Mesenchymal stem cell (in vitro differentiated cells and primary cell): ENCODE results near the gene POU6F1.

Experiments
- DNase-seq: peaks from one replicate; pipeline ENCODE4 v3.0.0-alpha.2; 2013
- H2AFZ ChIP-seq: one replicate; pipeline ENCODE4 v1.6.1; 2013; ENCODE audit warnings: low read depth, mild to moderate bottlenecking, control low read depth, inconsistent platforms, low read length, moderate library complexity
- H2AK5ac ChIP-seq: 2 replicates; pipeline ENCODE4 v1.6.1; 2013; ENCODE audit warnings: low read length, moderate library complexity, mild to moderate bottlenecking, inconsistent platforms; ENCODE audit not compliant: severe bottlenecking
- H2BK120ac ChIP-seq: one replicate; pipeline ENCODE4 v1.6.1; 2013; ENCODE audit warnings: low read depth, mild to moderate bottlenecking, inconsistent platforms, low read length, moderate library complexity
- H2BK12ac ChIP-seq, 2 experiments: one replicate each; pipeline ENCODE4 v1.6.1; 2013; ENCODE audit warnings: inconsistent platforms in 2 of 2, low read length in 2 of 2, mild to moderate bottlenecking in 2 of 2, moderate library complexity in 2 of 2, control low read depth in 1 of 2
- H2BK15ac ChIP-seq: one replicate; pipeline ENCODE4 v1.6.1; 2013; ENCODE audit warnings: mild to moderate bottlenecking, low read depth, inconsistent platforms; ENCODE audit not compliant: poor library complexity, severe bottlenecking
- H2BK5ac ChIP-seq: 2 replicates; pipeline ENCODE4 v1.6.1; 2013; ENCODE audit warnings: low read depth, mild to moderate bottlenecking, low read length, control low read depth, inconsistent platforms; ENCODE audit not compliant: poor library complexity, severe bottlenecking
- H3K14ac ChIP-seq, 2 experiments: one replicate each; pipeline ENCODE4 v1.6.1; 2013; ENCODE audit warnings: inconsistent platforms in 2 of 2, low read length in 2 of 2, control low read depth in 1 of 2, mild to moderate bottlenecking in 1 of 2, moderate library complexity in 1 of 2
- H3K18ac ChIP-seq, 2 experiments: one replicate each; pipeline ENCODE4 v1.6.1; 2013; ENCODE audit warnings: inconsistent platforms in 2 of 2, low read length in 2 of 2, control low read depth in 1 of 2, low read depth in 1 of 2, mild to moderate bottlenecking in 1 of 2
- H3K23ac ChIP-seq, 2 experiments: one replicate each; pipeline ENCODE4 v1.6.1; 2013; ENCODE audit warnings: inconsistent platforms in 2 of 2, low read length in 2 of 2, mild to moderate bottlenecking in 2 of 2, moderate library complexity in 2 of 2, control low read depth in 1 of 2
- H3K27ac ChIP-seq: 2 replicates; pipeline ENCODE4 v1.5.1; 2013; ENCODE audit warnings: mild to moderate bottlenecking, moderate library complexity, low read length, control low read depth, inconsistent platforms; ENCODE audit not compliant: poor library complexity, severe bottlenecking
- H3K27me3 ChIP-seq, 2 experiments: 2 replicates each; pipeline versions ENCODE4 v1.6.1 to v1.7.0; 2013; ENCODE audit warnings: low read length in 2 of 2, mild to moderate bottlenecking in 2 of 2, moderate library complexity in 2 of 2, control low read depth in 1 of 2, inconsistent platforms in 1 of 2; ENCODE audit not compliant: control insufficient read depth in 1 of 2, insufficient read depth in 1 of 2
- H3K36me3 ChIP-seq, 2 experiments: 2 replicates each; pipeline versions ENCODE4 v1.6.1 to v1.7.0; 2013; ENCODE audit warnings: low read length in 2 of 2, control low read depth in 1 of 2, inconsistent platforms in 1 of 2, low read depth in 1 of 2, mild to moderate bottlenecking in 1 of 2; ENCODE audit not compliant: insufficient read depth in 2 of 2, control insufficient read depth in 1 of 2
- H3K4ac ChIP-seq, 2 experiments: one replicate each; pipeline ENCODE4 v1.6.1; 2013; ENCODE audit warnings: inconsistent platforms in 2 of 2, low read length in 2 of 2, mild to moderate bottlenecking in 2 of 2, moderate library complexity in 2 of 2, control low read depth in 1 of 2, low read depth in 1 of 2
- H3K4me1 ChIP-seq: 2 replicates; pipeline ENCODE4 v1.6.1; 2013; ENCODE audit warnings: low read depth, low read length, control low read depth; ENCODE audit not compliant: control insufficient read depth, insufficient read depth
- H3K4me2 ChIP-seq: 2 replicates; pipeline ENCODE4 v1.6.1; 2013; ENCODE audit warnings: low read length, mild to moderate bottlenecking, inconsistent platforms; ENCODE audit not compliant: poor library complexity, severe bottlenecking
- H3K4me3 ChIP-seq, 2 experiments: 2 replicates each; pipeline versions ENCODE4 v1.5.1 to v1.7.0; 2013; ENCODE audit warnings: low read length in 2 of 2, mild to moderate bottlenecking in 2 of 2, control low read depth in 1 of 2, low read depth in 1 of 2; ENCODE audit not compliant: insufficient read depth in 1 of 2
- H3K79me1 ChIP-seq: replicated peaks from 2 replicates; pipeline ENCODE4 v1.6.1; 2013; ENCODE audit warnings: mild to moderate bottlenecking, control low read depth, low read length, inconsistent platforms; ENCODE audit not compliant: poor library complexity, severe bottlenecking
- H3K9ac ChIP-seq: 2 replicates; pipeline ENCODE4 v1.7.0; 2013; ENCODE audit warnings: mild to moderate bottlenecking, low read length, moderate library complexity
- H3K9me3 ChIP-seq: 2 replicates; pipeline ENCODE4 v1.7.0; 2013; ENCODE audit warnings: mild to moderate bottlenecking, low read length; ENCODE audit not compliant: control insufficient read depth
- H4K8ac ChIP-seq: one replicate; pipeline ENCODE4 v1.6.1; 2013; ENCODE audit warnings: inconsistent platforms, mild to moderate bottlenecking, low read length, moderate library complexity
- H4K91ac ChIP-seq: one replicate; pipeline ENCODE4 v1.6.1; 2013; ENCODE audit warnings: mild to moderate bottlenecking, low read length, inconsistent platforms
- WGBS: methylation state at CpG from one replicate; pipeline ENCODE4 v1.1.7; 2013; ENCODE audit warnings: mixed read lengths; 5-methylcytosine and 5-hydroxymethylcytosine counted together

POU6F1 gene

GRCh38 chr12:51218607-51219161, 822 bp upstream of the POU6F1 start:
- peak overlapping the region; percentile 86 for H3K4me2 ChIP-seq
- H3K14ac ChIP-seq = no peak overlapping the region
- peak overlapping the region; percentile 60 for H2AFZ ChIP-seq
- no peak overlapping the region for H4K91ac ChIP-seq
- H2BK15ac ChIP-seq = no peak overlapping the region
- H4K8ac ChIP-seq = peak overlapping the region; percentile 47
- H3K4me3 ChIP-seq = peak overlapping the region in 1 of 2 experiments; percentile 92
- no peak overlapping the region for H3K23ac ChIP-seq
- H3K9ac ChIP-seq = peak overlapping the region; percentile 95
- no peaks in the 10 kb centered on the region for H3K79me1 ChIP-seq
- no peaks in the 10 kb centered on the region for H3K27me3 ChIP-seq
- peak overlapping the region; percentile 87 to 94 for H3K18ac ChIP-seq
- H3K4ac ChIP-seq = peak overlapping the region; percentile 73 to 92
- H3K36me3 ChIP-seq = no peaks in the 10 kb centered on the region
- no peak overlapping the region for H2BK120ac ChIP-seq
- H2BK5ac ChIP-seq = no peak overlapping the region
- DNase-seq = no peak
- peaks cover 7% of the 10 kb centered on the region for H3K4me1 ChIP-seq
- H3K27ac ChIP-seq = no peak overlapping the region
- H2BK12ac ChIP-seq = peak overlapping the region in 1 of 2 experiments; percentile 21
- WGBS = 65% methylated on average over 8 of the region's 10 CpGs
- H2AK5ac ChIP-seq = peak overlapping the region; percentile 64
- H3K9me3 ChIP-seq = no peaks in the 10 kb centered on the region

GRCh38 chr12:51217133-51217967, 512 bp downstream of the POU6F1 start:
- H2BK120ac ChIP-seq = peak overlapping the region; percentile 98
- peak; percentile 44 for DNase-seq
- peak overlapping the region; percentile 75 for H4K8ac ChIP-seq
- H2AK5ac ChIP-seq = no peak overlapping the region
- no peaks in the 10 kb centered on the region for H3K27me3 ChIP-seq
- peak overlapping the region; percentile 56 to 92 for H3K14ac ChIP-seq
- peaks cover 7% of the 10 kb centered on the region for H3K4me1 ChIP-seq
- H3K79me1 ChIP-seq = no peaks in the 10 kb centered on the region
- peak overlapping the region; percentile 95 for H3K9ac ChIP-seq
- no peaks in the 10 kb centered on the region for H3K36me3 ChIP-seq
- H2BK15ac ChIP-seq = peak overlapping the region; percentile 53
- peak overlapping the region; percentile 82 to 86 for H3K18ac ChIP-seq
- peak overlapping the region; percentile 68 for H4K91ac ChIP-seq
- H3K4ac ChIP-seq = peak overlapping the region; percentile 3 to 94
- H2BK12ac ChIP-seq = peak overlapping the region in 1 of 2 experiments; percentile 71
- peak overlapping the region; percentile 77 to 92 for H3K4me3 ChIP-seq
- WGBS = 3% methylated on average over 39 of the region's 81 CpGs
- H3K4me2 ChIP-seq = peak overlapping the region; percentile 72
- H3K9me3 ChIP-seq = no peaks in the 10 kb centered on the region
- H3K23ac ChIP-seq = peak overlapping the region in 1 of 2 experiments; percentile 59
- no peak overlapping the region for H3K27ac ChIP-seq
- H2AFZ ChIP-seq = peak overlapping the region; percentile 51
- H2BK5ac ChIP-seq = peak overlapping the region; percentile 51

GRCh38 chr12:51216642-51217041, 1.2 kb downstream of the POU6F1 start:
- H3K23ac ChIP-seq = no peak overlapping the region
- no peak overlapping the region for H3K27ac ChIP-seq
- no peaks in the 10 kb centered on the region for H3K27me3 ChIP-seq
- no peaks in the 10 kb centered on the region for H3K9me3 ChIP-seq
- no peak for DNase-seq
- H2BK15ac ChIP-seq = no peak overlapping the region
- H4K91ac ChIP-seq = no peak overlapping the region
- 72% methylated on average over 3 of the region's 7 CpGs for WGBS
- no peaks in the 10 kb centered on the region for H3K79me1 ChIP-seq
- peak overlapping the region in 1 of 2 experiments; percentile 78 for H3K4me3 ChIP-seq
- H3K14ac ChIP-seq = no peak overlapping the region
- no peak overlapping the region for H2BK120ac ChIP-seq
- peaks cover 7% of the 10 kb centered on the region for H3K4me1 ChIP-seq
- peak overlapping the region; percentile 87 for H3K9ac ChIP-seq
- H3K18ac ChIP-seq = peak overlapping the region in 1 of 2 experiments; percentile 21
- no peak overlapping the region for H4K8ac ChIP-seq
- H3K4ac ChIP-seq = peak overlapping the region in 1 of 2 experiments; percentile 37
- no peak overlapping the region for H2AK5ac ChIP-seq
- H3K4me2 ChIP-seq = peak overlapping the region; percentile 72
- H3K36me3 ChIP-seq = no peaks in the 10 kb centered on the region
- no peak overlapping the region for H2BK12ac ChIP-seq
- no peak overlapping the region for H2AFZ ChIP-seq
- no peak overlapping the region for H2BK5ac ChIP-seq

- H3K4me1 ChIP-seq = peaks cover 7% of the 10 kb centered on the region
- H3K23ac ChIP-seq = no peak overlapping the region
- 96% methylated on average over 5 of the region's 5 CpGs for WGBS
- H2BK15ac ChIP-seq = no peak overlapping the region
- no peak overlapping the region for H2BK12ac ChIP-seq
- no peak overlapping the region for H2AK5ac ChIP-seq
- no peak overlapping the region for H3K18ac ChIP-seq
- H3K27ac ChIP-seq = no peak overlapping the region
- no peak overlapping the region for H4K91ac ChIP-seq
- H2BK5ac ChIP-seq = no peak overlapping the region
- H4K8ac ChIP-seq = no peak overlapping the region
- peaks cover 2 to 4% of the 10 kb centered on the region in 2 experiments for H3K36me3 ChIP-seq
- no peak for DNase-seq
- no peak overlapping the region for H3K14ac ChIP-seq
- no peak overlapping the region for H3K9ac ChIP-seq
- H3K79me1 ChIP-seq = no peaks in the 10 kb centered on the region
- no peak overlapping the region for H2BK120ac ChIP-seq
- no peak overlapping the region for H3K4me3 ChIP-seq
- H2AFZ ChIP-seq = no peak overlapping the region
- H3K9me3 ChIP-seq = no peaks in the 10 kb centered on the region
- H3K4ac ChIP-seq = no peak overlapping the region
- no peak overlapping the region for H3K4me2 ChIP-seq
- no peaks in the 10 kb centered on the region for H3K27me3 ChIP-seq
Observed at GRCh38 chr12:51214895-51215294, 3.0 kb downstream of the POU6F1 start.
